GM12874 (cell line): ENCODE results near the gene LRPPRC.

Source experiments
- TF ChIP-seq, protein P1 (sequence below): IDR thresholded peaks from 2 replicates; pipeline ENCODE4 v1.5.1; 2011; ENCODE audit warnings: low read depth, mild to moderate bottlenecking, control low read depth, low read length, moderate library complexity; ENCODE audit not compliant: insufficient read depth

The LRPPRC gene

DNA sequence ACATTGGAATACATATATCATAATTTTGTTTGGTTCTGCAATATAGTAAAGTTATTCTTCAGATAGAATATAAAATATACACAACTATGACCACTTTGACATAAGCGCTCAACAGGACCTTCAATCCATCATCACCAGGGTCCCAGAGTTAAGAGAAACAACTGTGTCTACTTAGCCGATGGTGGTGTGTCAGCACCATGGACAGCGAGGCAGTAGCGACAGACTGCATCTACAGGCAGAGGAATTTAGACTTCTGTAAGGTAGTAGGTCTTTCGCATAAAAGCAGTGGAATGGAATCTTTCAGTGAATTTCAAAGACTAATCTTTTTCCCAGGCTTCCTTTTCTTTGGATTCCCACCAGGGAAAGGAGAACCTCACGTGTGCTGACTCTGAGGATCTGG lies 20.5 kb upstream of the LRPPRC start:
- TF ChIP-seq, protein P1, sequence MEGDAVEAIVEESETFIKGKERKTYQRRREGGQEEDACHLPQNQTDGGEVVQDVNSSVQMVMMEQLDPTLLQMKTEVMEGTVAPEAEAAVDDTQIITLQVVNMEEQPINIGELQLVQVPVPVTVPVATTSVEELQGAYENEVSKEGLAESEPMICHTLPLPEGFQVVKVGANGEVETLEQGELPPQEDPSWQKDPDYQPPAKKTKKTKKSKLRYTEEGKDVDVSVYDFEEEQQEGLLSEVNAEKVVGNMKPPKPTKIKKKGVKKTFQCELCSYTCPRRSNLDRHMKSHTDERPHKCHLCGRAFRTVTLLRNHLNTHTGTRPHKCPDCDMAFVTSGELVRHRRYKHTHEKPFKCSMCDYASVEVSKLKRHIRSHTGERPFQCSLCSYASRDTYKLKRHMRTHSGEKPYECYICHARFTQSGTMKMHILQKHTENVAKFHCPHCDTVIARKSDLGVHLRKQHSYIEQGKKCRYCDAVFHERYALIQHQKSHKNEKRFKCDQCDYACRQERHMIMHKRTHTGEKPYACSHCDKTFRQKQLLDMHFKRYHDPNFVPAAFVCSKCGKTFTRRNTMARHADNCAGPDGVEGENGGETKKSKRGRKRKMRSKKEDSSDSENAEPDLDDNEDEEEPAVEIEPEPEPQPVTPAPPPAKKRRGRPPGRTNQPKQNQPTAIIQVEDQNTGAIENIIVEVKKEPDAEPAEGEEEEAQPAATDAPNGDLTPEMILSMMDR = no peak

DNA sequence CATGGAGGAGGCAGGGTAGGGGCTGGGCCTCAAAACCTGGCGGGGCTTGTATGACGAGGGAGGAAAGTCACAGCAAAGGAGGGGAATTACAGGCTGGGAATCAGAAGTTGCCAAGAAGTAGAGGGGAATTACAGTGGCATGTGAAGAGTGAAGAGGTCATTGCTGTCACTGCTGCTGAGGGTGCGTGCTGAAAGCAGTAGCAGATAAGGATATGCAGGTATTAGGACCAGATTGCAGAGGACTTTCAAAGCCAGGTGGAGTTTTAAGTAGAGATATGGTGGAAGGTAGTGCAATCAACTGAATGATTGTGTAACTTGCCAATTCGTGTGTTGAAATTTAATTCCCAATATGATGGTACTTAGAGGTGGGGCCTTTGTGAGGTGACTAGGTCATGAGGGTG lies 19.4 kb upstream of the LRPPRC start:
- TF ChIP-seq, protein P1 = no peak

DNA sequence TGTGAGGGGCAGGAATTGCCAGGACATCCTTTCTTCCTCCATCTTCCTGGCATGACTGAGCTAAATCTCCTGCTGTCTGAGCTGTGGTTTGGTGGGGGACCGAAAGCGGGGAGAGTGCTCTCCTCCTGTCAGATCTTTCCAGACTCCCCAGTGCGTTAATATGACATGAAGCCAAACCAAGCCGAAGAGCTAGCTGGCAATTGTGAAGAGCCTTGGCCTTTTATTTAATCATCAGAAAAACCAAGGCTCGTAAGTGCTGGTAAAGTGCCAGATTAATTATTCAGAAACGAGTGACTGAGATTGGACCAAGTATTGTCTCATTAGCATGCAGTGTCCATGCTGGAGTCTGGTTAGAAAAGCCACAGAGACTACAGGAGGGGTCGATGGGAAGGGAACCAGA lies 14.5 kb upstream of the LRPPRC start:
- TF ChIP-seq, protein P1 = no peak

DNA sequence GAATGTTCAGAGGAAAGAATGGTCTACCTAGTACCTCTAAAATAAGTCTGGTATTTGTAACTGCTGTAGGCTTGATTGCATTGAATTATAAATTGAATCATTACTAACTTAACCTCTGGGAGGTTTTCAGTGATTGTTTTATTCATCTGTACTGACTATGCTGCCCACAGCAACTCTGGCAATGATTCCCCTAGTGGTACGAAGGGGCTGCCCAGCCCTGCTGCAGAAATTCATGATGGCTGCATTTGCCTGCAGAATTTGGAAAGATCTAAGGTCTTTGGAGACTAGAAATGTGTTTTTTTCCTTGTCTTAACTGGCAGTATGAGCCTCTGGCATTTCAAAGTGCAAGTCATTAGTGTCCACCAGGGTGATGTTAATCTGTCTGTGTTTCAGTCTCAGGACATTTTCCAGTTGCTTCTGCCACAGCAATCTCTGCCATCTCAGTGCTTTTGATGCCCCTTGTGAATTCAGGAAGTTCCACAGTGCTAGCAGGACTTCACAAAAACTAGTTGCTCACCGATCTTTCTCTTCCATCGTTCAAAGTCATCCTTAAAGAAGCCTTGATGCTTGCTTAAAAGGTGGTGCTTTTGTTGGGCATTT lies 13.4 kb upstream of the LRPPRC start:
- TF ChIP-seq, protein P1 = no peak

DNA sequence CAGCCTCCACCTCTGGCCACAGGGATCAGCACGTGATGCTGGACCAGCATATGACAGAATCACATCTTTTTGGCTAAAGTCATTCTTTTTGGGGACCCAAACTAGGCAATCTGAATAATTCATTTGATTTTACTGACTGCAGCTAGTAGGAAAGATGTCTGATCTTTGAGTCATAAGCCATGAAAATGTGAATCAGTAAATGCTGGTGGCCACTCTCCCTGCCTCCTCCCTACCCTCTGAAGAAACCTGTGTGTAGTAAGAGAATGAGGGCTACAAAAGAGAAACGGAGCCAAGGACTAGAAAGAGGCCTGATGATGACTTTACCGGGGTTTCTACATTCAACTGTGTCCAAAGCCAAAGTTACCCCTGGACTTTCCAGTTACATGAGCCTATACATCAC lies 10.1 kb upstream of the LRPPRC start:
- TF ChIP-seq, protein P1 = no peak

DNA sequence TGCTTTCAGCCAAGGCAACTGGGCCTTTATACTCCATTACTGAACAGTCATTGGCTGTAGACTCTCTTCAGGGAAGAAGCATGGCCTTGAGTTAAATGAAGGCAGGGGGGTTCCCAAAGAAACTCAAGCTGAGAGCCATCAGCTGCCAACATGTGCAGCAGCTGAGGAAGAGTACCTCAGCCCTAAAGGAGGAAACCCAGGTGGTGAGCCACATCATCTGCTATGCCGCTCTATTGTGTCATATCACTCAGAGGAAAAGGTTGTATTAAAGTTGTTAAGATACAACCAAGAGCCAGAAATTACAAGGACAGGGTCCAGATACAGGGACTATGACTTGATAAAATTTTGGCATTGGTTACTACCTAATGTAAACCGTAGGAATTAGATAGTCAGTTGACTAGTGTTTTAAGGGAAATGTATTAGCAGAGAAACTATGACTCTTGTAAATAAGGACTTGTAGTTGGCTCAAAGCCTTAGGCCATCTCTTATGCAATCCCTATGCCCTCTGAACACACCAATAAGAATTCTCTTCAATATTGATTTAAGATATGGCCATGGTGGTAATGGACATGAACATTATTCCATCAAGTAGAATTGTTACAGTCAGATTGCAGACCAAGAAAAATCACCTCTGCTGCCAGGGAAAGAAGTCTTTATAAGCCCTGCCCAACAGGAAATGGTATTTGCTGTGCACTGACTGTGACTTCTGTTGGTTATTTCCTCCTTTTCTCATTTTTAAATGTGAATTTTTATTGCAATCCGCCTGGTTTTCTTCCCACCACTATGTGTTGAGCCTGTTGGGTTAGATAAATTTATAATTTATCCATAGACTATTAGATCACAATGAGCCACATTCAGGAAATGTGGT lies 9.2 kb upstream of the LRPPRC start:
- TF ChIP-seq, protein P1 = no peak

DNA sequence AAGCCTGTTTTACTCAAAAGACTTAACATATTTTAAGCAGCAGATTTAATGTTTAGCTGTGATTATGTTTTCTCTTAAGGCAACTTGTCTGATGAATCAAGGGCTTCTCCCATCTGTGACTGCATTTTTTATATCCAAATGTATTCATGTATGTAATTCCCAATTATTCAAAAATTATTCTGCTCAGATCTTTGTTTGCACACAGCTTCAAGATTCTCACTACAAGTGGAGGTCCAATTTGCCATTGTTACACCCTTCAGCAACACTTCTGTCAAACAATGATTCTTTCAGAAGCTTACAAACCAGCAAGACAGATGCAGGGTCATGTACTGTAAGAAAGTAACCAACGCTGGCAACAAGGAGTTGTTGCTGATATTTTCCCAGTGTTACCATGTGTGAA lies 5.9 kb upstream of the LRPPRC start:
- TF ChIP-seq, protein P1 = no peak
